GM12891 (cell line): Measurements from ENCODE around the gene PLA2G2F.

Source experiments
- PAX5 ChIP-seq: IDR thresholded peaks from 2 replicates; pipeline ENCODE4 v1.6.1; 2011; ENCODE audit warnings: low read length, moderate library complexity, mild to moderate bottlenecking; ENCODE audit not compliant: insufficient read depth, severe bottlenecking
- POLR2A ChIP-seq: IDR thresholded peaks from 2 replicates; pipeline ENCODE4 v1.6.1; 2011; ENCODE audit warnings: low read depth, low read length, control low read depth
- POLR2AphosphoS5 ChIP-seq: IDR thresholded peaks from 2 replicates; pipeline ENCODE4 v1.6.1; 2011; ENCODE audit warnings: low read depth, low read length, control low read depth

DNA sequence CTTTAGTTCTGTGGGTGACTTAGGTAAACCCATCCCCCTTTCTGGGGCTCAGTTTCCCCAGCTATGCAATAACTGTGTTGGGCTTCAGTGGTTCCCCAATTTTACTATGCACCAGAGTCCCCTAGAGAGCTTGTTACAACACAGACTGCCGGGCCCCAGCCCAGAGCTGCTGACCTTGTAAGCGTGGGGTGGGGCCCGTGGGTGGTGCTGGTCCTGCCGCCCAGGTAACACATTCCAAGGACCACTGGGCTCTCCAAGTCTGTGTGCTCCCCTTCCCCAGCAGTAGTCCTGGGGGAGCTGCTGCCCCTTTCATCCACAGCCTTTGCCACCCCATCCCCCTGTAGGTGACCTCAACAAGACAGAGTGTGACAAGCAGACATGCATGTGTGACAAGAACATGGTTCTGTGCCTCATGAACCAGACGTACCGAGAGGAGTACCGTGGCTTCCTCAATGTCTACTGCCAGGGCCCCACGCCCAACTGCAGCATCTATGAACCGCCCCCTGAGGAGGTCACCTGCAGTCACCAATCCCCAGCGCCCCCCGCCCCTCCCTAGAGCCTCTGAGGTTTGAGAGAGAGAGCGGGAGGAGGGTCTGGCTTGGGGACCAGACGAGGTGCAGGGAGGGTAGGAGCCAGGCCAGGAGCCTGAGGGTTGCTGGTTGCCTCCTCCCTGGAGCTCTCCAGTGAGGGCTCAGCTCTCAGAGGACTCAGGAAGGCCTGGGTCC lies 8.9 kb downstream of the PLA2G2F start:
- TF ChIP-seq POLR2A (no peak), POLR2AphosphoS5 (no peak), PAX5 (no peak)
